PC-9 (cell line): ENCODE results near the gene YPEL3.

Experiments
- CTCF ChIP-seq: fragments of 200-600 bp; sonication (generic); conservative IDR thresholded peaks from 2 replicates; pipeline ENCODE4 v1.6.1; 2017; ENCODE audit warnings: mixed run types, antibody characterized with exemption, mild to moderate bottlenecking, moderate library complexity
- EZH2 ChIP-seq: fragments of 200-600 bp; sonication (generic); IDR thresholded peaks from 2 replicates; pipeline ENCODE4 v1.8.0; 2017; ENCODE audit warnings: antibody characterized with exemption, low read depth

- TF ChIP-seq EZH2 (no peak), CTCF (no peak)
These were observed 45.7 kb upstream of the YPEL3 start for GRCh38 chr16:30141750-30142149.
